ENCODE results near the gene MUSTN1. TPM values are rescaled to one million over a fixed set of nuclear protein-coding genes. Genes with fewer than 3 reads are reported as not detected.

Gene MUSTN1
- total RNA-seq, 2 experiments from 2014 or later: 1.3 to 1.9 TPM

DNA sequence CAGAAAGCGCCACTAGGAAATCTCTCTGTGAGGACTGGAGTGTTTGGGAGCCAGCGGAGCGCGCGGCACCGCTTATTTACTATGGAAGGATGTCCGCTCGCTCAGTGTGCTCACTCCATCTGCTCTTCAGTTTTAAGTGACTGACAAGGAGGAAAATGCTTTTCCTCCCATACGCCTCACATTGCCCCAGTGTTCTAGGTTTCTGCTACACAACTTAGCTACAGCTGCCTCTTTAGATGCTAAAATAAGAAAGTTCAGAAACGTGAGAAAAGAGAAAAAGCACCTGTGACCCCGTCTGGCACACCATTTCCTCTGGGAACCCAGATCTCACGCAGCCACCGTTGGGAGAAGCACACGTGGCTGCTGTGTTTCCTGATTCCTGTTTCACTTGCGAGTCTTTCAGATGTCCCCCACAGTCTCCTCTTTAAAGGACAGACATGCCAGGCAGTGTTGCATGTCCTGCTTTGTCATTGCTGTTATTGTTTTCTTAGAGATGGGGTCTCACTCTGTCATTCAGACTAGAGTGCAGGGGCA lies 11.7 kb upstream of the MUSTN1 start:
- no peak for ATAC-seq (ENCODE audit: low read depth)
- H3K36me3 Mint-ChIP-seq: peaks cover 1% of the 10 kb centered on the region

DNA sequence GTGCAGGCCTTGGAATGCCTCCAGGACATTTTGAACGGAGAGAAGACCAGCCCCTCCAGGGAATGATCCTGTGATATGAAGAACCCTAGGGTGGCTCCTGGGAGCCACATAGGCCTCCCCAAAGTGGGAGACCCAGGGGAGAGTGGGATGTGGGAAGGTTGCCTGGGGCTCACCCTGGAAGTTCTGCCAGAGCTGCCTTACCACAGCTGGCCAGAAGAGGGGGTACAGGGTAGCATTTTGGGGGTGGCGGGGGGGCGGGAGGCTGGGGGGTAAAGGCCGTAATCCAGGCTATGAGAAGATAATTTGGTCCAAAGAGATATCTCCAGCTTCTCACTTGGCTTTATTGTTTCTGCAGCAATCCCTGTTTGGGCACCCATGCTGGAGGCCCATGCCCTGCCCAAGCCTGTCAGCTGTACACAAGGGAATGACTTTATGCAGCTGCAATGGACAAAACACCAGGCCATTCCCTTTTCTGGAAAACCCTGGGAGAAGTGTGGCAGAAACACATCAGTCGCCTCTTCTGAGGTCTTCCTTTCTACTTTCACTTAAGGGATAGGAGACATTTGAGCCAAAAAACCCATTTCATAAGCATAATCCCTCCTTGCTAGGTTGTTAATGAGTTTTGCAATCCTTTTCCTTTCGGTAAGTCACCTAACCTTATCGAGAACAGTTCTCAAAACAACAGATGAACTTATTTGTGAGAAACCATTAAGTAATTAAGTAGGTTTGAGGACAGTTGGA lies 11.0 kb upstream of the MUSTN1 start:
- peaks cover 1% of the 10 kb centered on the region for H3K36me3 Mint-ChIP-seq
- DNase-seq (no peak), ATAC-seq (ENCODE audit: low read depth) (no peak)
- H3K4me3 Mint-ChIP-seq: no peak overlapping the region
- POLR2A ChIA-PET: interaction anchor here (0.9 kb wide), 1 partner anchor 200 kb away, joined by 3 read pairs; the partner anchor contains the start of gene SFMBT1
- H3K27ac Mint-ChIP-seq: no peak overlapping the region
- H3K4me1 Mint-ChIP-seq: peaks cover 11% of the 10 kb centered on the region
- no peaks in the 10 kb centered on the region for H3K27me3 Mint-ChIP-seq
- no peaks in the 10 kb centered on the region for H3K9me3 Mint-ChIP-seq

More for the DNA sequence above, 11.7 kb upstream of the MUSTN1 start:
- no peak overlapping the region for H3K4me3 Mint-ChIP-seq
- no peaks in the 10 kb centered on the region for H3K27me3 Mint-ChIP-seq
- H3K9me3 Mint-ChIP-seq: no peaks in the 10 kb centered on the region
- H3K27ac Mint-ChIP-seq: no peak overlapping the region
- peaks cover 11% of the 10 kb centered on the region for H3K4me1 Mint-ChIP-seq
- POLR2A ChIA-PET: no interaction called here
- DNase-seq: no peak

DNA sequence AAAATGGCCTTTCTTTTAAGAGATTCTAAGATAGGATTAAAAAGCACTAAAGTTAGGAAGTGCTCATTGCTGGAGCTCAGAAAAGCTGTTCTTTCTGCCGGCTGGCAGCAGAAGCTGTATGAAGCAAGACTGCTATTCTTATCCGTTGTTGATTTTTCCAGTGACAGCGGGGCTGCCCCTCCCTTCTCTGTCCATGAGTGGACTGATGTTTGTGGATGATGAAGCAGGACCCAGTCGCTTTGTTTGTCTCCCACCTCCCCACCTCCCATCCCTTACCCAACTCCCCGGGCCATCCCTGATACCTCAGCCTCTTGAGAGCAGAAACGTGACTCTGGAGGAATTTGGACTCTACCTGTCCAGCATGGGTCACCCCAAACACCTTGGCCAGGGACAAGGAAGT lies 10.3 kb upstream of the MUSTN1 start:
- POLR2A ChIA-PET: interaction anchor here (0.9 kb wide), 1 partner anchor 201 kb away, joined by 3 read pairs; the partner anchor contains the start of gene SFMBT1
- Mint-ChIP-seq H3K27me3 (no peaks in the 10 kb centered on the region), H3K4me1 (peaks cover 11% of the 10 kb centered on the region), H3K36me3 (peaks cover 4% of the 10 kb centered on the region), H3K9me3 (no peaks in the 10 kb centered on the region), H3K4me3 (no peak overlapping the region), H3K27ac (no peak overlapping the region)
- no peak for DNase-seq
- no peak for ATAC-seq (ENCODE audit: low read depth)

- POLR2A ChIA-PET: no interaction called here
- H3K4me3 Mint-ChIP-seq: no peak overlapping the region
- H3K27ac Mint-ChIP-seq: no peak overlapping the region
- no peaks in the 10 kb centered on the region for H3K9me3 Mint-ChIP-seq
- ATAC-seq (ENCODE audit: low read depth) (no peak), DNase-seq (no peak)
- no peaks in the 10 kb centered on the region for H3K27me3 Mint-ChIP-seq
- H3K4me1 Mint-ChIP-seq: peaks cover 15% of the 10 kb centered on the region
- peaks cover 5% of the 10 kb centered on the region for H3K36me3 Mint-ChIP-seq
Measured at GRCh38 chr3:52844290-52844975, 9.6 kb upstream of the MUSTN1 start.

DNA sequence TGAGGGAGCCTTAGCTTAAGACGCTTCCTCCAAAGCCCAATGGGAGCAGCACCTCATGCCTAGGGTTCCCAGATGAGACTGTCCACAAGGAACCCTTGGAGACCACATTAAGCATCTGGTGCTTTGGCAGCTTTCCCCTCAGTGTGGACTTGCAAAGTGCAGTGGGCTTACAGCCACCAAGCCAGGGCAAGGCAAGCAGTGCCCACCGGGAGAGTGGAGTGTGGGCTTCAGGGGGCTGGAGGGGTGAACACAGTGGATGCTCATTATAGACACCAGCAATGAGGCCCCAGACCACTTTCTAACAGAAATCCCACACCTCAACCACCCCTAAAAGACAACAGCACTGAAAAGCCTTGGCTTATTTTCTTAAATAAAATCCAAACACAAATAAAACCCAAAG lies 9.1 kb upstream of the MUSTN1 start:
- H3K27ac Mint-ChIP-seq: no peak overlapping the region
- H3K9me3 Mint-ChIP-seq: no peaks in the 10 kb centered on the region
- ATAC-seq (ENCODE audit: low read depth): no peak
- peaks cover 19% of the 10 kb centered on the region for H3K4me1 Mint-ChIP-seq
- no peaks in the 10 kb centered on the region for H3K27me3 Mint-ChIP-seq
- POLR2A ChIA-PET: no interaction called here
- no peak overlapping the region for H3K4me3 Mint-ChIP-seq
- no peak for DNase-seq
- peaks cover 5% of the 10 kb centered on the region for H3K36me3 Mint-ChIP-seq

DNA sequence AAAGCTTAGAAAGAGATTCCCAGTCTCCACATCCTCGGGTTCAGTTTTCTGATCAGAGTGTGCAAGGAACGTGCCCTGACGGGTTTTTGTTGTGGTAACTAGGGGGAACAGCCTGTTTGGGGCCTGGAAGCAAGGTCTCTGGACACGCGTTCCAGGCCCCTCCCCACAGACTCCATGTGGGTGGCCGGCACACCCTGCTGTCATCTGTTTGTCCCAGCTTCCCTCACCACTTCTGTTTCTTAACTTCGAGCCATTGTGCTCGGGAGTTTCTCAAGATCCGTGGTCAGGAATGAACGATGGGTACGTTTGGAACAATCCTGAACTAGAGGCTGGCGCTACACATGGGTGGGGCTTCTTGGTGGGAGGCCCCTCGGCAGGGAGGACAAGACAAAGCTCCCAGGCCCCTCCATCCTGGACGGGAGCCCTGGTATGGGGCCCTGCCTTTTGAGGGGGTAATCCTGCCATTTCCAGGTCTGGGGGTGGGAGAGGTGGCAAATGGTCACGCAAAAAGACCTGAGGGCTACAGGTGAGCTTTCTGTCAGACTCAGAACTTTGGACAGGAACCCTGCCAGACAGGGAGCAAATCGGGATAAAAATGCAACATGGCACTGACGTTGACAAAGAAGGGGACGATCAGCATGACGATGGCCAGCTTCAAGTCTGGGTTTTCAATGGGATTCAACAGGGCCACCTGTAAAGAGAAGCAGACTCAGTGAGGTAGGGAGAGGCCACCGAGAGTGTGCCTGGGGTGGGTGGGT lies 8.5 kb upstream of the MUSTN1 start:
- Mint-ChIP-seq H3K4me3 (no peak overlapping the region), H3K9me3 (no peaks in the 10 kb centered on the region), H3K36me3 (peaks cover 5% of the 10 kb centered on the region), H3K27ac (no peak overlapping the region), H3K27me3 (no peaks in the 10 kb centered on the region), H3K4me1 (peaks cover 25% of the 10 kb centered on the region)
- POLR2A ChIA-PET: interaction anchor here (0.5 to 0.6 kb wide), 2 partner anchors 185 to 588 kb away, joined by 4 to 5 read pairs; no protein-coding TSS in a partner anchor
- no peak for DNase-seq
- ATAC-seq (ENCODE audit: low read depth): no peak

DNA sequence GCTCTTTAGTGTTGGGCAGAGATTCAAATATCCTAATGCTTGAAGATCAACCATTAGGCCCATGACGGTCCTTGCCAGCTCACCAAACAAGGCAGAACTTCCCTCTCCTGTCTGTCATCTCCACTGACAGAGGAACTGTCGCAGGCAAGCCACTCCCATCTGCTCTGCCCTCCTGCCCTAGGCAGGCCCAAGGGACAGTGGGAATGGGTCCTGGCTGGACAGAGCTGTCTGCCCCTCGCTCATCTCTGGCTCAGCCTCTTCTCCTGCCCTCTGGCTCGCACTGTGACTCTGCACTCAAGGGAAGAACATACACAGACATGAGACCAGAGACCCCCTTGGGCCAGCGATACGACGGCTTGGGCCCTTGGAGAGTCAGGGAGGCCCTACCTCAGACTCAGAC lies 7.6 kb upstream of the MUSTN1 start:
- Mint-ChIP-seq H3K27ac (no peak overlapping the region), H3K4me3 (no peak overlapping the region), H3K9me3 (no peaks in the 10 kb centered on the region), H3K36me3 (peaks cover 11% of the 10 kb centered on the region), H3K4me1 (peaks cover 34% of the 10 kb centered on the region), H3K27me3 (no peaks in the 10 kb centered on the region)
- POLR2A ChIA-PET: interaction anchor here (0.5 kb wide), 1 partner anchor 587 kb away, joined by 4 read pairs; no protein-coding TSS in a partner anchor
- no peak for ATAC-seq (ENCODE audit: low read depth)
- DNase-seq: no peak

- no peaks in the 10 kb centered on the region for H3K9me3 Mint-ChIP-seq
- H3K4me1 Mint-ChIP-seq: peaks cover 36% of the 10 kb centered on the region
- ATAC-seq (ENCODE audit: low read depth) (no peak), DNase-seq (no peak)
- POLR2A ChIA-PET: no interaction called here
- peaks cover 12% of the 10 kb centered on the region for H3K36me3 Mint-ChIP-seq
- no peak overlapping the region for H3K27ac Mint-ChIP-seq
- H3K27me3 Mint-ChIP-seq: no peaks in the 10 kb centered on the region
- H3K4me3 Mint-ChIP-seq: no peak overlapping the region
Measured at GRCh38 chr3:52841981-52842340, 7.1 kb upstream of the MUSTN1 start.

- POLR2A ChIA-PET: no interaction called here
- Mint-ChIP-seq H3K27me3 (no peaks in the 10 kb centered on the region), H3K4me1 (peaks cover 37% of the 10 kb centered on the region)
Measured at GRCh38 chr3:52841211-52841980, 6.6 kb upstream of the MUSTN1 start.

GRCh38 chr3:52839892-52840545 lies 5.2 kb upstream of the MUSTN1 start:
- no peaks in the 10 kb centered on the region for H3K27me3 Mint-ChIP-seq
- H3K4me1 Mint-ChIP-seq: peaks cover 35% of the 10 kb centered on the region
- peaks cover 14% of the 10 kb centered on the region for H3K36me3 Mint-ChIP-seq
- H3K27ac Mint-ChIP-seq: no peak overlapping the region
- DNase-seq (no peak), ATAC-seq (ENCODE audit: low read depth) (no peak)
- POLR2A ChIA-PET: interaction anchor here (1.3 kb wide), 1 partner anchor 206 kb away, joined by 4 read pairs; the partner anchor contains the start of gene SFMBT1
- no peak overlapping the region for H3K4me3 Mint-ChIP-seq
- no peaks in the 10 kb centered on the region for H3K9me3 Mint-ChIP-seq

More at GRCh38 chr3:52841211-52841980, 6.6 kb upstream of the MUSTN1 start:
- Mint-ChIP-seq H3K36me3 (peaks cover 14% of the 10 kb centered on the region), H3K27ac (no peak overlapping the region), H3K4me3 (no peak overlapping the region), H3K9me3 (no peaks in the 10 kb centered on the region)
- ATAC-seq (ENCODE audit: low read depth) (no peak), DNase-seq (no peak)

DNA sequence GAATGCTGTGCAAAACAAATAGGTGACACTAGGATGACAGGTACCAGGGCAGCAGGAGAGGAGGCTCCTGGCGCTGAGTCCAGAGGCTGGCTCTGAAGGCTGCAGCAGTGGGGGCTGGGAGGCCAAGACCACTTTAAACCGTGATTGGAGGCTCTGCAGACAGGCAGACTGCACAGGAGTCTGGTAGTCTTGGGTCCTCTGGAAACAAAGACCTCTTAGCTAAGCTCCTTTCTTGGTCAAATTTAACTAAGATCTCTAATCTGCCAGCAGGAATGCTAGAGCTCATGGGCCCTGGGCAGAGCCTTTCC lies 4.4 kb upstream of the MUSTN1 start:
- H3K4me3 Mint-ChIP-seq: peak overlapping the region; percentile 49
- H3K9me3 Mint-ChIP-seq: no peaks in the 10 kb centered on the region
- no peak for ATAC-seq (ENCODE audit: low read depth)
- POLR2A ChIA-PET: interaction anchor here (0.6 to 1.3 kb wide), 5 partner anchors 18 to 207 kb away, joined by 3 to 5 read pairs (median 4); partner anchors contain the start of genes GLT8D1, NEK4 and SFMBT1
- peaks cover 33% of the 10 kb centered on the region for H3K4me1 Mint-ChIP-seq
- H3K36me3 Mint-ChIP-seq: peaks cover 14% of the 10 kb centered on the region
- H3K27me3 Mint-ChIP-seq: no peaks in the 10 kb centered on the region
- H3K27ac Mint-ChIP-seq: peak overlapping the region; percentile 61
- DNase-seq: no peak

GRCh38 chr3:52838561-52839267 lies 3.9 kb upstream of the MUSTN1 start:
- H3K27ac Mint-ChIP-seq: peak overlapping the region; percentile 61
- peaks cover 33% of the 10 kb centered on the region for H3K4me1 Mint-ChIP-seq
- H3K4me3 Mint-ChIP-seq: peak overlapping the region; percentile 49
- ATAC-seq (ENCODE audit: low read depth) (peak; percentile 97), DNase-seq (peak; percentile 58)
- H3K9me3 Mint-ChIP-seq: no peaks in the 10 kb centered on the region
- POLR2A ChIA-PET: interaction anchor here (0.5 to 1.3 kb wide), 6 partner anchors 17 to 243 kb away, joined by 3 to 5 read pairs (median 4); partner anchors contain the start of genes GLT8D1, NEK4 and SFMBT1
- no peaks in the 10 kb centered on the region for H3K27me3 Mint-ChIP-seq
- peaks cover 14% of the 10 kb centered on the region for H3K36me3 Mint-ChIP-seq
